ENCODE data around the gene MDFI. TPM values are rescaled to one million over a fixed set of nuclear protein-coding genes. Genes with fewer than 3 reads are reported as not detected.
A peak's percentile ranks its signal among the peaks of the same experiment; 100 is the strongest.

Gene MDFI
- 11.0 TPM for total RNA-seq
- long read RNA-seq, partial matches to known transcripts = 0 of 3 reads
- long read RNA-seq, other reads (novel, unspliced or antisense) = 0 of 3 reads

GRCh38 chr6:41638002-41638934 is at the start of gene MDFI:
Gene MDFI, plus strand, starts transcription at chr6:41638468. Its CDS starts 282 bp downstream, at chr6:41638750.
- peaks cover 34% of the 10 kb centered on the region for H3K4me1 ChIP-seq
- peak within 1 kb of the TSS; percentile 78 for H3K27ac ChIP-seq
- no peak for TF ChIP-seq CTCF (IDR thresholded peaks at IDR 0.05)
- ATAC-seq (no peak), DNase-seq (no peak)
- H3K27me3 ChIP-seq = peaks cover 24% of the 10 kb centered on the region
- H3K36me3 ChIP-seq = no peaks in the 10 kb centered on the region
- intact Hi-C loops (cut with DNase I) = no loop called here
- H3K4me3 ChIP-seq = peak within 1 kb of the TSS; percentile 56
- H3K9me3 ChIP-seq = no peaks in the 10 kb centered on the region

- H3K27me3 ChIP-seq = no peaks in the 10 kb centered on the region
- no peaks in the 10 kb centered on the region for H3K4me1 ChIP-seq
- H3K27ac ChIP-seq = no peak overlapping the region
- H3K9me3 ChIP-seq = no peaks in the 10 kb centered on the region
- no peak for DNase-seq
- intact Hi-C loops (cut with DNase I) = loop anchor here (5.0 kb wide), 1 partner anchor 217 kb away; no protein-coding TSS in a partner anchor
- no peak overlapping the region for H3K4me3 ChIP-seq
- ATAC-seq = no peak
- TF ChIP-seq CTCF (IDR thresholded peaks at IDR 0.05) = no peak
- H3K36me3 ChIP-seq = peaks cover 23% of the 10 kb centered on the region
Observed at GRCh38 chr6:41589223-41589622, 49.0 kb upstream of the MDFI start.

- Histone ChIP-seq H3K9me3 (no peaks in the 10 kb centered on the region), H3K27me3 (no peaks in the 10 kb centered on the region), H3K36me3 (peaks cover 21% of the 10 kb centered on the region), H3K4me3 (no peak overlapping the region), H3K27ac (no peak overlapping the region), H3K4me1 (no peaks in the 10 kb centered on the region)
- ATAC-seq = no peak
- intact Hi-C loops (cut with DNase I) = loop anchor here (5.0 to 10.0 kb wide), 3 partner anchors 125 to 218 kb away; no protein-coding TSS in a partner anchor
- no peak for TF ChIP-seq CTCF (IDR thresholded peaks at IDR 0.05)
- DNase-seq = no peak
Observed at GRCh38 chr6:41589636-41590622, 48.3 kb upstream of the MDFI start.

- Histone ChIP-seq H3K4me1 (no peaks in the 10 kb centered on the region), H3K4me3 (no peak overlapping the region), H3K9me3 (no peaks in the 10 kb centered on the region), H3K36me3 (peaks cover 25% of the 10 kb centered on the region), H3K27me3 (no peaks in the 10 kb centered on the region), H3K27ac (no peak overlapping the region)
- no peak for DNase-seq
- intact Hi-C loops (cut with DNase I) = loop anchor here (10.0 kb wide), 2 partner anchors 126 to 166 kb away; no protein-coding TSS in a partner anchor
- TF ChIP-seq CTCF (IDR thresholded peaks at IDR 0.05) = no peak
- ATAC-seq = no peak
Observed at GRCh38 chr6:41591122-41591521, 47.1 kb upstream of the MDFI start.

- no peak overlapping the region for H3K27ac ChIP-seq
- TF ChIP-seq CTCF (IDR thresholded peaks at IDR 0.05) = peak; percentile 94
- DNase-seq (peak; percentile 78), ATAC-seq (peak; percentile 80)
- H3K4me3 ChIP-seq = no peak overlapping the region
- no peaks in the 10 kb centered on the region for H3K9me3 ChIP-seq
- intact Hi-C loops (cut with DNase I) = loop anchor here (10.0 kb wide), 2 partner anchors 127 to 167 kb away; no protein-coding TSS in a partner anchor
- no peaks in the 10 kb centered on the region for H3K27me3 ChIP-seq
- H3K4me1 ChIP-seq = no peaks in the 10 kb centered on the region
- peaks cover 33% of the 10 kb centered on the region for H3K36me3 ChIP-seq
Observed at GRCh38 chr6:41591859-41592502, 46.3 kb upstream of the MDFI start.
